ENCODE data around the gene SH3GL2.

GRCh38 chr9:17574342-17574741 lies 4.5 kb upstream of the SH3GL2 start:
- TF ChIP-seq EZH2 (IDR thresholded peaks at IDR 0.05; ENCODE audit: borderline replicate concordance, insufficient read depth, low read depth, low read length, poor library complexity, severe bottlenecking) (no peak), CTCF (IDR thresholded peaks at IDR 0.05) (no peak)
